ENCODE data around the gene FGF23. TPM values are rescaled to one million over a fixed set of nuclear protein-coding genes. Genes with fewer than 3 reads are reported as not detected.

The FGF23 gene
- total and polyA plus RNA-seq, 4 donors = 0.10 to 0.83 (median 0.47) TPM; not detected in 1

- H3K4me1 ChIP-seq (ENCODE audit: control insufficient read depth in 4 of 4, insufficient read depth in 4 of 4, low read length in 3 of 4) = peaks cover 0 to 17% (median 8%) of the 10 kb centered on the region in 4 donors
- no peaks in the 10 kb centered on the region for H3K9me3 ChIP-seq (ENCODE audit: control insufficient read depth in 4 of 4, low read length in 3 of 4)
- peak; percentile 76 for DNase-seq (ENCODE audit: low spot score)
- under 1% methylated on average over 76 of the region's 76 CpGs for WGBS
- no peaks in the 10 kb centered on the region for H3K36me3 ChIP-seq (ENCODE audit: control insufficient read depth in 4 of 4, insufficient read depth in 3 of 4, low read depth in 1 of 4, low read length in 3 of 4)
- TF ChIP-seq GABPA (IDR thresholded peaks at IDR 0.05 in 1 of 2, conservative IDR thresholded peaks at IDR 0.05 in 1 of 2) (peak in 1 of 2 donors; percentile 57), CTCF (IDR thresholded peaks at IDR 0.05; ENCODE audit: low read depth, low read length, missing input control) (peak; percentile 2), FOXA2 (IDR thresholded peaks at IDR 0.05) (no peak), TAF1 (conservative IDR thresholded peaks at IDR 0.05) (no peak), HNF4G (IDR thresholded peaks at IDR 0.05) (no peak), NR2F2 (IDR thresholded peaks at IDR 0.05) (no peak), JUND (IDR thresholded peaks at IDR 0.05) (no peak), RAD21 (IDR thresholded peaks at IDR 0.05) (no peak), ZBTB33 (IDR thresholded peaks at IDR 0.05) (no peak), SP1 (IDR thresholded peaks at IDR 0.05) (no peak), YY1 (IDR thresholded peaks at IDR 0.05) (no peak)
- H3K9ac ChIP-seq (ENCODE audit: low read depth in 1 of 2, low read length in 2 of 2) = peak within 1 kb of the TSS; percentile 72 to 78
- no peaks in the 10 kb centered on the region for H3K27me3 ChIP-seq (ENCODE audit: control insufficient read depth in 4 of 4, insufficient read depth in 4 of 4, low read length in 3 of 4)
- H3K4me3 ChIP-seq (ENCODE audit: low read depth in 1 of 3, low read length in 3 of 3) = peak within 1 kb of the TSS; percentile 86 to 96 (median 93)
- H3K27ac ChIP-seq (ENCODE audit: low read depth in 1 of 2, low read length in 2 of 2) = peak within 1 kb of the TSS; percentile 64 to 66
These were observed 58.4 kb downstream of the FGF23 start, which contains the start of gene TIGAR for GRCh38 chr12:4320853-4321701. TIGAR (plus strand) TSS chr12:4321213; CDS start chr12:4321272, 59 bp downstream.

GRCh38 chr12:4320497-4320852, 59.0 kb downstream of the FGF23 start:
- H3K4me3 ChIP-seq (ENCODE audit: low read depth in 1 of 3, low read length in 3 of 3) = peak overlapping the region; percentile 56 to 93 (median 86)
- WGBS = 2% methylated on average over 13 of the region's 13 CpGs
- peaks cover 0 to 17% (median 8%) of the 10 kb centered on the region in 4 donors for H3K4me1 ChIP-seq (ENCODE audit: control insufficient read depth in 4 of 4, insufficient read depth in 4 of 4, low read length in 3 of 4)
- no peaks in the 10 kb centered on the region for H3K27me3 ChIP-seq (ENCODE audit: control insufficient read depth in 4 of 4, insufficient read depth in 4 of 4, low read length in 3 of 4)
- peak overlapping the region in 1 of 2 donors; percentile 72 for H3K9ac ChIP-seq (ENCODE audit: low read depth in 1 of 2, low read length in 2 of 2)
- peak overlapping the region; percentile 36 to 66 for H3K27ac ChIP-seq (ENCODE audit: low read depth in 1 of 2, low read length in 2 of 2)
- DNase-seq (ENCODE audit: low spot score) = no peak
- H3K36me3 ChIP-seq (ENCODE audit: control insufficient read depth in 4 of 4, insufficient read depth in 3 of 4, low read depth in 1 of 4, low read length in 3 of 4) = no peaks in the 10 kb centered on the region
- no peaks in the 10 kb centered on the region for H3K9me3 ChIP-seq (ENCODE audit: control insufficient read depth in 4 of 4, low read length in 3 of 4)
- TF ChIP-seq RXRA (IDR thresholded peaks at IDR 0.05) (no peak), SP1 (IDR thresholded peaks at IDR 0.05) (no peak), HNF4A (conservative IDR thresholded peaks at IDR 0.05) (no peak), CTCF (IDR thresholded peaks at IDR 0.05; ENCODE audit: low read depth, low read length, missing input control) (no peak), EGR1 (IDR thresholded peaks at IDR 0.05; ENCODE audit: low read depth in 2 of 2) (no peak), ZBTB33 (IDR thresholded peaks at IDR 0.05) (no peak), ATF3 (IDR thresholded peaks at IDR 0.05) (no peak), TAF1 (conservative IDR thresholded peaks at IDR 0.05) (no peak), NR2F2 (IDR thresholded peaks at IDR 0.05) (no peak), RAD21 (IDR thresholded peaks at IDR 0.05) (no peak), REST (IDR thresholded peaks at IDR 0.05) (no peak), FOXA1 (IDR thresholded peaks at IDR 0.05) (no peak), HNF4G (IDR thresholded peaks at IDR 0.05) (no peak), GABPA (IDR thresholded peaks at IDR 0.05 in 1 of 2, conservative IDR thresholded peaks at IDR 0.05 in 1 of 2) (no peak), FOXA2 (IDR thresholded peaks at IDR 0.05) (no peak), JUND (IDR thresholded peaks at IDR 0.05) (no peak)
